ENCODE results near the gene SYT8. TPM values are rescaled to one million over a fixed set of nuclear protein-coding genes. Genes with fewer than 3 reads are reported as not detected.

Gene SYT8
- total and polyA plus RNA-seq, 7 donors: 0.04 to 0.28 (median 0.06) TPM; not detected in 4

DNA sequence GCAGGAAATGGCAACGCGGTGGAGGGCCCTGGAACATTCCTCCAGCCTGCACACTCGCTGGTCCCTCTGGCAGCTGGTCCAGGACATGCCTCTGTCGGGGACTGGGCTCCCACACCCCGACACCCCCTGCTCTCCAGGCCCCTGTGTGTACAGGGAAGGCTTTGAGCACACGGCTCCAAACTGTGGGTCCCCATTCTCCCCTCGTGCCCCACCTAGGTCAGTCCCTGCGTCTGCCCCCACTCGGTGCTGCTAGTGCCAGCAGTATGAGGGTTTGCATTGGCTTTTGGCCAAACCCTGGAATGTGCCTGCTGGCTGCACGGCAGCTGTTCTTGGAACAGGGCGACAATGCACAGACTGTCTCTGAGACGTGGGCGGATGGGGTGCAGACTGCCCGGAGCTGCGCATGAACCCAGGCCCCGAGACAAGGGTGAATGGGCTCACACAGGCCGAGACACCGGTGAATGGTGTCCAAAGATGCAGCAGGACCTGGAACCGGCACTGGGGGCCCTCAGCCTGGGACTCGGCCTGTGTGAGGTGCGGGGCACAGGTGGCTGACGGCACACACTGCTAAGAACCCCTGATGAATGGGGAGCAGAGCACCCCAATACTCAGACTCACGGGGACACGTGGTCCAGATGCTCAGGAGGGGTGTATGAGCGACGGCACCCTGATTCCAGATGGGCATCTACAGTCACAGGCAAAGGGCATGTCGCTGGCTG is 7.5 kb upstream of the SYT8 start:
- DNase-seq (peak; percentile 28 to 56), ATAC-seq (peak; percentile 39 to 69 (median 50))
- intact Hi-C loops (cut with DNase I): loop anchor here in 1 of 2 donors (5.0 kb wide), 1 partner anchor 50 kb away; no protein-coding TSS in a partner anchor
- WGBS, 3 donors: 32 to 45% (median 36%) methylated on average over 27 of the region's 27 CpGs
- Histone ChIP-seq H3K4me3 (no peak overlapping the region), H3K4me1 (no peaks in the 10 kb centered on the region), H3K9me3 (no peaks in the 10 kb centered on the region), H3K27me3 (ENCODE audit: insufficient read depth in 3 of 3, low read length in 2 of 3) (peaks cover 0 to 6% (median 5%) of the 10 kb centered on the region in 3 donors), H3K27ac (peak overlapping the region; percentile 23), H3K36me3 (ENCODE audit: insufficient read depth in 1 of 2, low read depth in 1 of 2) (no peaks in the 10 kb centered on the region)
- TF ChIP-seq, protein P1, sequence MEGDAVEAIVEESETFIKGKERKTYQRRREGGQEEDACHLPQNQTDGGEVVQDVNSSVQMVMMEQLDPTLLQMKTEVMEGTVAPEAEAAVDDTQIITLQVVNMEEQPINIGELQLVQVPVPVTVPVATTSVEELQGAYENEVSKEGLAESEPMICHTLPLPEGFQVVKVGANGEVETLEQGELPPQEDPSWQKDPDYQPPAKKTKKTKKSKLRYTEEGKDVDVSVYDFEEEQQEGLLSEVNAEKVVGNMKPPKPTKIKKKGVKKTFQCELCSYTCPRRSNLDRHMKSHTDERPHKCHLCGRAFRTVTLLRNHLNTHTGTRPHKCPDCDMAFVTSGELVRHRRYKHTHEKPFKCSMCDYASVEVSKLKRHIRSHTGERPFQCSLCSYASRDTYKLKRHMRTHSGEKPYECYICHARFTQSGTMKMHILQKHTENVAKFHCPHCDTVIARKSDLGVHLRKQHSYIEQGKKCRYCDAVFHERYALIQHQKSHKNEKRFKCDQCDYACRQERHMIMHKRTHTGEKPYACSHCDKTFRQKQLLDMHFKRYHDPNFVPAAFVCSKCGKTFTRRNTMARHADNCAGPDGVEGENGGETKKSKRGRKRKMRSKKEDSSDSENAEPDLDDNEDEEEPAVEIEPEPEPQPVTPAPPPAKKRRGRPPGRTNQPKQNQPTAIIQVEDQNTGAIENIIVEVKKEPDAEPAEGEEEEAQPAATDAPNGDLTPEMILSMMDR (IDR thresholded peaks at IDR 0.05): no peak

DNA sequence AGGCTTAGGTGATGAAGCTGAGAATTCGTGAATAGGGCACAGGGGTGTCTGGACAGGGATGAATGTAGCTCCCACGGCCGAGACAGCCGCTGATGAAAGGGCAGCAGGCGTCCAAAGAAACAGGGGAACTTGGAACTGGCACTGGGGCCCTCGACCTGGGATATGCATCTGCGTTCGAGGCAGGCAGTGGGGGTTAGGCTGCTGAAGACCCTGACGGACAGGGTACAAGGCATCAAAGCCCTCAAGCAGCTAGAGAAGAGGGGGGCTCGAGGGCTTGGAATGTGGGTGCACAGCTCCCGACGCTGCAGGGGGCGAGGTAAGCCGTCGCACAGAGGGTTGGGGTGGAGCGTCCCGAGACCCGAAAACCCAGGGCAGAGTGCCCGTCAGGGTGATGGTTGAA is 6.9 kb upstream of the SYT8 start:
- DNase-seq (no peak), ATAC-seq (no peak)
- Histone ChIP-seq H3K4me3 (no peak overlapping the region), H3K27ac (no peak overlapping the region), H3K36me3 (ENCODE audit: insufficient read depth in 1 of 2, low read depth in 1 of 2) (no peaks in the 10 kb centered on the region), H3K9me3 (no peaks in the 10 kb centered on the region), H3K4me1 (no peaks in the 10 kb centered on the region), H3K27me3 (ENCODE audit: insufficient read depth in 3 of 3, low read length in 2 of 3) (peaks cover 0 to 6% (median 5%) of the 10 kb centered on the region in 3 donors)
- TF ChIP-seq, protein P1 (IDR thresholded peaks at IDR 0.05): no peak
- WGBS, 3 donors: 58 to 86% (median 74%) methylated on average over 19 of the region's 19 CpGs
- intact Hi-C loops (cut with DNase I): loop anchor here in 1 of 2 donors (5.0 kb wide), 1 partner anchor 51 kb away; no protein-coding TSS in a partner anchor

DNA sequence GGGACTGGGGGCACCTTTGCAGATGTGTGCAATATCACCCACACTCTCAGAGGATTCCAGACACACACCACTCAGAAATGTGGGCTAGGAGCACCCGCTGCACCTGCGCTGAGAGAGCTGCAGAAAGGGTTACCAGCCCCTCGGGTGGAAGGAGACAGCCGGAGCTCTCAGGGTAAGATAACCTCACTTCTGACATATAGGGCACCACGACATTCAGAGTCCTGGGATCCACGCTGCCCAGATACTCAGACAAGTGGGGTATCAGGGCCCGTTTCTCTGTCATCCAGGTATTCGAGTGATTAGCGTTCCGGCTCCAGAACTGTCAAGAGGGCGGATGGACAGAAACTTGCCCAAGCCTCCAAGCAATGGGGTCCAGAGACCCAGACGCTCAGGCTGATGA is 6.2 kb upstream of the SYT8 start:
- H3K9me3 ChIP-seq: no peaks in the 10 kb centered on the region
- H3K4me3 ChIP-seq: no peak overlapping the region
- intact Hi-C loops (cut with DNase I): loop anchor here in 1 of 2 donors (5.0 kb wide), 1 partner anchor 51 kb away; no protein-coding TSS in a partner anchor
- H3K27ac ChIP-seq: no peak overlapping the region
- WGBS, 3 donors: 86 to 91% (median 87%) methylated on average over 12 of the region's 12 CpGs
- DNase-seq: no peak
- ATAC-seq: no peak
- H3K27me3 ChIP-seq (ENCODE audit: insufficient read depth in 3 of 3, low read length in 2 of 3): peaks cover 0 to 6% (median 5%) of the 10 kb centered on the region in 3 donors
- H3K36me3 ChIP-seq (ENCODE audit: insufficient read depth in 1 of 2, low read depth in 1 of 2): no peaks in the 10 kb centered on the region
- no peaks in the 10 kb centered on the region for H3K4me1 ChIP-seq
- TF ChIP-seq, protein P1 (IDR thresholded peaks at IDR 0.05): no peak

DNA sequence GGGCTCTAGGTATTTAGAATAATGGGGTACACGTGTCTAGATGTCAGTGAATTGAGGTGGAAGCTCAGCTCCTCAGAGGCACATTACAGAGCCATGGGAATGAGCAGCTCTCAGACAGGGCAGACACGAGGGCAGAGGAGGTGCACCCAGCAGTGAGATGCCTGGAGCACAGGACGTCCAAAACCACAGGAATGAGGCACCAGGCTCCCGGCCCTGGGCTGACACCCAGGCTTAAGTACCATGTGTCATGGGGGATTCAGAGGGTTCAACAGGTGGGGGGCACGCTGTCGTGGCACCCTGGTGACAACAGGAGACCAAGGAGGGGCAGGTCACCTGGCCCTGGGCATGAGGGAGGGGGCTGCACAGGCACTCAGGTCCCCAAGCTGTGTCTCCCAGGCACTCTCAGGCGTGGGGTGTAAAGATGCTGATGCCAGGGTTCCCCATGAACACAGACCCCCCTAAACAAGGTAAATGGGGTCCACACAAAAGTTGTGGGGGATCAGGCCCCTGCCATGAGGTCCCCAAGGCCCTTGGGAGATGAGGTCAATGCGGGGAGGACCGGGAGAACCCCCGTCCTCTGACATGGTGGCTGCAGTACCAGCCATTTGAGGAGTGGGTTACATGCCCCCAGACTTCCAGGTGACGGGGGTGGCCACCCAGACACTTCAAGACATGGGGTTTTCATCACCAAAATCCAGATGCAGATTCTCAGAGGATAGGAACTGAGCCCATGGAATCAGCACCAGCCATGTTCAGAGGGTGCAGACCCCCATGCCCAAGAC is 5.6 kb upstream of the SYT8 start:
- DNase-seq: peak in 1 of 2 donors; percentile 24
- Histone ChIP-seq H3K4me1 (no peaks in the 10 kb centered on the region), H3K27ac (no peak overlapping the region), H3K27me3 (ENCODE audit: insufficient read depth in 3 of 3, low read length in 2 of 3) (peaks cover 0 to 6% (median 5%) of the 10 kb centered on the region in 3 donors), H3K4me3 (no peak overlapping the region), H3K36me3 (ENCODE audit: insufficient read depth in 1 of 2, low read depth in 1 of 2) (no peaks in the 10 kb centered on the region), H3K9me3 (no peaks in the 10 kb centered on the region)
- intact Hi-C loops (cut with DNase I): loop anchor here in 1 of 2 donors (5.0 kb wide), 1 partner anchor 52 kb away; no protein-coding TSS in a partner anchor
- peak in 3 of 4 donors; percentile 18 to 64 (median 39) for ATAC-seq
- TF ChIP-seq, protein P1 (IDR thresholded peaks at IDR 0.05): no peak
- 61 to 82% (median 62%) methylated on average over 11 of the region's 11 CpGs for WGBS, 3 donors

Measured in psoas muscle (tissue), 8 donors.